Neural cell (in vitro differentiated cells): Measurements from ENCODE around the gene PGM2L1. TPM values are rescaled to one million over a fixed set of nuclear protein-coding genes. Genes with fewer than 3 reads are reported as not detected.

Source experiments
- H2AFZ ChIP-seq: fragments of 200-600, 300-800 bp; sonication (generic), shearing (Covaris generic); 2 replicates; pipeline ENCODE4 v1.6.0; 2014; ENCODE audit warnings: low read depth, mild to moderate bottlenecking, antibody characterized with exemption, low read length, moderate library complexity
- H3F3A ChIP-seq: fragments of 200-600 bp; shearing (Covaris generic); 2 replicates; pipeline ENCODE4 v1.6.1; 2016; ENCODE audit warnings: mild to moderate bottlenecking, moderate library complexity, mixed read lengths, antibody characterized with exemption, low read length; ENCODE audit not compliant: insufficient read depth, poor library complexity, severe bottlenecking
- H3K27ac ChIP-seq: fragments of 200-600, 300-800 bp; sonication (generic), shearing (Covaris generic); 2 replicates; pipeline ENCODE4 v1.5.1; 2014; ENCODE audit warnings: mild to moderate bottlenecking, low read length, moderate library complexity
- H3K27me3 ChIP-seq: fragments of 300-800, 200-600 bp; sonication (generic), shearing (Covaris generic); 2 replicates; pipeline ENCODE4 v1.6.0; 2014; ENCODE audit warnings: mild to moderate bottlenecking, low read depth, low read length, moderate library complexity; ENCODE audit not compliant: insufficient read depth
- H3K36me3 ChIP-seq: fragments of 300-800, 200-600 bp; sonication (generic), shearing (Covaris generic); 2 replicates; pipeline ENCODE4 v1.5.1; 2014; ENCODE audit warnings: mild to moderate bottlenecking, antibody characterized with exemption, low read length, moderate library complexity; ENCODE audit not compliant: insufficient read depth
- H3K4me2 ChIP-seq: fragments of 300-800, 200-600 bp; sonication (generic), shearing (Covaris generic); 2 replicates; pipeline ENCODE4 v1.6.0; 2014; ENCODE audit warnings: mild to moderate bottlenecking, low read length
- H3K4me3 ChIP-seq: fragments of 300-800, 200-600 bp; sonication (generic), shearing (Covaris generic); 2 replicates; pipeline ENCODE4 v1.5.1; 2014; ENCODE audit warnings: mild to moderate bottlenecking, low read length, moderate library complexity
- H3K79me2 ChIP-seq: fragments of 200-600 bp; shearing (Covaris generic); replicated peaks from 2 replicates; pipeline ENCODE4 v1.6.0; 2014; ENCODE audit warnings: mild to moderate bottlenecking, low read length, moderate library complexity; ENCODE audit not compliant: insufficient read depth
- H3K9ac ChIP-seq: fragments of 300-800, 200-600 bp; sonication (generic), shearing (Covaris generic); 2 replicates; pipeline ENCODE4 v1.6.1; 2016; ENCODE audit warnings: mild to moderate bottlenecking, low read length, mixed read lengths
- H3K9me2 ChIP-seq: fragments of 200-600 bp; shearing (Covaris generic); 2 replicates; pipeline ENCODE4 v1.6.1; 2016; ENCODE audit warnings: mild to moderate bottlenecking, low read length, mixed read lengths; ENCODE audit not compliant: insufficient read depth
- H3K9me3 ChIP-seq: fragments of 200-600, 300-800 bp; sonication (generic), shearing (Covaris generic); 2 replicates; pipeline ENCODE4 v1.6.1; 2016; ENCODE audit warnings: mild to moderate bottlenecking, mixed run types, low read length, moderate library complexity, mixed read lengths
- H4K20me1 ChIP-seq: fragments of 200-600 bp; shearing (Covaris generic); 2 replicates; pipeline ENCODE4 v1.6.1; 2016; ENCODE audit warnings: mild to moderate bottlenecking, mixed run types; ENCODE audit not compliant: insufficient read depth
- EP300 ChIP-seq: fragments of 450-650 bp; conservative IDR thresholded peaks from 2 replicates; pipeline ENCODE4 v1.6.1; 2014; ENCODE audit warnings: antibody characterized with exemption, mild to moderate bottlenecking, moderate library complexity; ENCODE audit not compliant: poor library complexity, severe bottlenecking
- EZH2 ChIP-seq: fragments of 200-600, 300-800 bp; shearing (Covaris generic), sonication (generic); IDR thresholded peaks from 2 replicates; pipeline ENCODE4 v1.6.1; 2014; ENCODE audit warnings: antibody characterized with exemption, low read length, borderline replicate concordance, mild to moderate bottlenecking; ENCODE audit not compliant: insufficient read depth, poor library complexity, severe bottlenecking
- MXI1 ChIP-seq: fragments of 450-650 bp; conservative IDR thresholded peaks from 2 replicates; pipeline ENCODE4 v1.6.1; 2014; ENCODE audit warnings: antibody characterized with exemption, mild to moderate bottlenecking; ENCODE audit not compliant: poor library complexity, severe bottlenecking
- POLR2AphosphoS5 ChIP-seq: IDR thresholded peaks from 2 replicates; pipeline ENCODE4 v1.6.1; 2012
- RAD21 ChIP-seq: fragments of 450-650 bp; conservative IDR thresholded peaks from 2 replicates; pipeline ENCODE4 v1.6.1; 2014; ENCODE audit warnings: antibody characterized with exemption, mild to moderate bottlenecking, moderate library complexity
- REST ChIP-seq: IDR thresholded peaks from 2 replicates; pipeline ENCODE4 v1.6.1; 2012; ENCODE audit warnings: borderline replicate concordance
- SMC3 ChIP-seq: fragments of 450-650 bp; conservative IDR thresholded peaks from 2 replicates; pipeline ENCODE4 v1.6.1; 2014; ENCODE audit warnings: antibody characterized with exemption, mild to moderate bottlenecking, moderate library complexity; ENCODE audit not compliant: poor library complexity
- TAF1 ChIP-seq: IDR thresholded peaks from 2 replicates; pipeline ENCODE4 v1.6.1; 2012; ENCODE audit warnings: low read depth
- polyA plus RNA-seq: library from polyadenylated mRNA; depleted of rRNA; stranded (reverse); fragments of >200 nt; gene quantifications from 2 replicates; pipeline ENCODE4 v1.2.3, GENCODE V29; 2014
- TF ChIP-seq, protein P1 (sequence below): fragments of 450-650 bp; IDR thresholded peaks from 2 replicates; pipeline ENCODE4 v1.5.1; 2014; ENCODE audit warnings: antibody characterized with exemption, mild to moderate bottlenecking, moderate library complexity; ENCODE audit not compliant: poor library complexity, severe bottlenecking

PGM2L1 gene
- polyA plus RNA-seq, 1 donor from 2014 or later, result 95.0 TPM

DNA sequence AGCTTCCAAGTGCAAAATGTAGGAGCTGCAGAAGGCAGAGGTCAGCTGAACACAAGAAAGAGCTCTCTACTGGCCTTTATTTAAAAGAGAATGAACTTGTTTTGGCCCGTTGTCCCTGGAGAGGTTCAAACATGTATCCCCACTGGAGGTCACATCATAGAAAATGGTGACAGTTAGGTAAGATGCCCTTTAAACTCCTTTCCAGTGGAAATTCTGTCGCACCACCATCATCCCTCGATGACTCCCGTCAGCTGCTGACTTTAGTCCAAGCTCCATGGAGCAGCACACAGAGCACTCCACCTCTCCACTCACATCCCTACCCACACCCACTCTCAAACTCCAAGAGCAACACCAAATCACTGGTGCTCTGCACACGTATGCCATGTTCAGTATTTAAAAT is 71.6 kb downstream of the PGM2L1 start:
- no peak overlapping the region for H3K9ac ChIP-seq
- no peak overlapping the region for H2AFZ ChIP-seq
- H3K27me3 ChIP-seq, result no peaks in the 10 kb centered on the region
- no peak overlapping the region for H3K4me3 ChIP-seq
- H3K79me2 ChIP-seq, result no peaks in the 10 kb centered on the region
- H3K27ac ChIP-seq, result no peak overlapping the region
- no peak overlapping the region for H3K4me2 ChIP-seq
- TF ChIP-seq SMC3, result no peak
- TF ChIP-seq EP300, result no peak
- TF ChIP-seq REST, result no peak
- TF ChIP-seq RAD21, result no peak
- TF ChIP-seq POLR2AphosphoS5, result no peak
- no peak for TF ChIP-seq TAF1
- no peak for TF ChIP-seq EZH2
- no peak for TF ChIP-seq MXI1
- TF ChIP-seq, protein P1, sequence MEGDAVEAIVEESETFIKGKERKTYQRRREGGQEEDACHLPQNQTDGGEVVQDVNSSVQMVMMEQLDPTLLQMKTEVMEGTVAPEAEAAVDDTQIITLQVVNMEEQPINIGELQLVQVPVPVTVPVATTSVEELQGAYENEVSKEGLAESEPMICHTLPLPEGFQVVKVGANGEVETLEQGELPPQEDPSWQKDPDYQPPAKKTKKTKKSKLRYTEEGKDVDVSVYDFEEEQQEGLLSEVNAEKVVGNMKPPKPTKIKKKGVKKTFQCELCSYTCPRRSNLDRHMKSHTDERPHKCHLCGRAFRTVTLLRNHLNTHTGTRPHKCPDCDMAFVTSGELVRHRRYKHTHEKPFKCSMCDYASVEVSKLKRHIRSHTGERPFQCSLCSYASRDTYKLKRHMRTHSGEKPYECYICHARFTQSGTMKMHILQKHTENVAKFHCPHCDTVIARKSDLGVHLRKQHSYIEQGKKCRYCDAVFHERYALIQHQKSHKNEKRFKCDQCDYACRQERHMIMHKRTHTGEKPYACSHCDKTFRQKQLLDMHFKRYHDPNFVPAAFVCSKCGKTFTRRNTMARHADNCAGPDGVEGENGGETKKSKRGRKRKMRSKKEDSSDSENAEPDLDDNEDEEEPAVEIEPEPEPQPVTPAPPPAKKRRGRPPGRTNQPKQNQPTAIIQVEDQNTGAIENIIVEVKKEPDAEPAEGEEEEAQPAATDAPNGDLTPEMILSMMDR, result no peak
- no peaks in the 10 kb centered on the region for H4K20me1 ChIP-seq
- H3K9me3 ChIP-seq, result no peaks in the 10 kb centered on the region
- no peaks in the 10 kb centered on the region for H3K36me3 ChIP-seq
- H3F3A ChIP-seq, result no peaks in the 10 kb centered on the region
- H3K9me2 ChIP-seq, result no peaks in the 10 kb centered on the region

- no peaks in the 10 kb centered on the region for H3K9me3 ChIP-seq
- no peak overlapping the region for H3K4me2 ChIP-seq
- no peaks in the 10 kb centered on the region for H3K79me2 ChIP-seq
- no peak overlapping the region for H2AFZ ChIP-seq
- H3K9me2 ChIP-seq, result no peaks in the 10 kb centered on the region
- no peaks in the 10 kb centered on the region for H4K20me1 ChIP-seq
- no peak overlapping the region for H3K27ac ChIP-seq
- H3K9ac ChIP-seq, result no peak overlapping the region
- no peak overlapping the region for H3K4me3 ChIP-seq
- H3F3A ChIP-seq, result no peaks in the 10 kb centered on the region
- H3K27me3 ChIP-seq, result no peaks in the 10 kb centered on the region
- no peaks in the 10 kb centered on the region for H3K36me3 ChIP-seq
- TF ChIP-seq TAF1 (no peak), MXI1 (no peak), REST (no peak), EP300 (no peak), EZH2 (no peak), RAD21 (no peak), SMC3 (no peak), POLR2AphosphoS5 (no peak)
- TF ChIP-seq, protein P1, result no peak
Observed at GRCh38 chr11:74325649-74326645, 72.3 kb downstream of the PGM2L1 start.
